CD4-positive, alpha-beta T cell (primary cell): Measurements from ENCODE around the gene B3GAT3. TPM values are rescaled to one million over a fixed set of nuclear protein-coding genes. Genes with fewer than 3 reads are reported as not detected.

ENCODE experiments used
- ATAC-seq: fragments of 200-7000 bp; cut with Tn5 transposase; one replicate; pipeline ENCODE4 v1.10.0; 2022; ENCODE audit warnings: mild to moderate bottlenecking; ENCODE audit not compliant: poor library complexity
- CTCF ChIA-PET: fragments of 350-600 bp; sonication (Branson Sonifier 250); formaldehyde crosslinking; loops from one replicate; lab custom pipeline; 2021; ENCODE audit warnings: antibody characterized with exemption, inconsistent platforms; lab: Charles Lee
- POLR2A ChIA-PET: fragments of 350-600 bp; sonication (Branson Sonifier 250); formaldehyde crosslinking; loops from one replicate; lab custom pipeline; 2021; ENCODE audit warnings: antibody characterized with exemption, inconsistent platforms; lab: Charles Lee
- DNase-seq, 14 experiments: peaks; one replicate each; pipeline ENCODE4 v3.0.0-alpha.2; 2013 to 2020; ENCODE audit warnings: mixed read lengths in 2 of 14
- H3K27ac ChIP-seq, 2 donors: one replicate each; pipeline versions ENCODE4 v1.5.1 to v1.7.0; 2013; ENCODE audit warnings: low read length in 2 of 2, low read depth in 1 of 2, mild to moderate bottlenecking in 1 of 2
- H3K27me3 ChIP-seq, 2 experiments: 1 replicate in 1 of 2; 2 replicates in 1 of 2; pipeline versions ENCODE4 v1.6.1 to v1.7.0; 2013; ENCODE audit warnings: low read length in 2 of 2, control low read depth in 1 of 2, mild to moderate bottlenecking in 1 of 2, moderate library complexity in 1 of 2; ENCODE audit not compliant: insufficient read depth in 2 of 2, control insufficient read depth in 1 of 2
- H3K36me3 ChIP-seq: one replicate; pipeline ENCODE4 v1.6.1; 2013; ENCODE audit warnings: low read length, control low read depth; ENCODE audit not compliant: insufficient read depth
- H3K4me1 ChIP-seq: one replicate; pipeline ENCODE4 v1.6.1; 2013; ENCODE audit warnings: low read length, control low read depth; ENCODE audit not compliant: insufficient read depth
- H3K4me3 ChIP-seq: one replicate; pipeline ENCODE4 v1.5.1; 2013; ENCODE audit warnings: mild to moderate bottlenecking, low read length, moderate library complexity
- H3K9me3 ChIP-seq, 2 experiments: 1 replicate in 1 of 2; 2 replicates in 1 of 2; pipeline versions ENCODE4 v1.6.1 to v1.7.0; 2013; ENCODE audit warnings: low read length in 2 of 2, mild to moderate bottlenecking in 2 of 2, control low read depth in 1 of 2, moderate library complexity in 1 of 2; ENCODE audit not compliant: control insufficient read depth in 1 of 2, insufficient read depth in 1 of 2
- H3K27ac Mint-ChIP-seq: one replicate; pipeline ENCODE4 v1.8.0; 2020; ENCODE audit warnings: mixed read lengths
- H3K27me3 Mint-ChIP-seq: one replicate; pipeline ENCODE4 v1.8.0; 2021; ENCODE audit warnings: mixed read lengths
- H3K36me3 Mint-ChIP-seq: one replicate; pipeline ENCODE4 v1.8.0; 2021; ENCODE audit warnings: low read depth, mixed read lengths
- H3K4me1 Mint-ChIP-seq: one replicate; pipeline ENCODE4 v1.8.0; 2021; ENCODE audit warnings: low read depth, mixed read lengths
- H3K4me3 Mint-ChIP-seq: one replicate; pipeline ENCODE4 v1.8.0; 2020; ENCODE audit warnings: mild to moderate bottlenecking, mixed read lengths
- H3K9me3 Mint-ChIP-seq: one replicate; pipeline ENCODE4 v1.8.0; 2020; ENCODE audit warnings: mixed read lengths
- intact Hi-C, 2 experiments: fragments of 100-400 bp; cut with DNase I in 1 of 2; cut with micrococcal nuclease in 1 of 2; formaldehyde crosslinking; loops; one replicate each; pipeline versions ENCODE4 v1.15.1 to v1.9.0; 2023 to 2025; cut with DNase I, micrococcal nuclease
- total RNA-seq, 174 experiments: library from RNA in 2 of 174; stranded (reverse) in 2 of 174; gene quantifications; one replicate each; pipeline ENCODE4 v1.2.3 and lab custom pipeline; 2021 to 2026
- TF ChIP-seq, protein P1 (sequence below): fragments of 200-600 bp; IDR thresholded peaks from one replicate; pipeline ENCODE4 v1.8.0; 2022; ENCODE audit warnings: antibody characterized with exemption, mild to moderate bottlenecking

B3GAT3 gene
- total RNA-seq, 2 experiments from 2014 or later = 47.2 to 49.5 TPM

DNA sequence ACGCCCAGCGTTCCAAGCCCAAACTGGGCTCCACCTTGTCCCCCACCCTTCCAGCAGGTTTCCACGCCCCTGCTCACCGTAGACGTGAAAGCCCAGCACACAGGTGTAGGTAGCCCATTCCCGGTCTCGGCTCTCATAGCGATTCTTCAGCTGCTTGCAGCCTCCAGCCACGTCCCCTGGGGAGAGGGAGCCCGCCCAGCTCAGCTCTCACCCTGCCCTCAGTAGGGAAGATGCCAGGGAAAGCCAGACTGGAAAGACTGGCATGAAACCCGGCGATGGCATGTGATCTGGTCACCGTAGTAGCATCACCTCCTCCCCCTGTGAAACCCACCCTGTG is 18.7 kb downstream of the B3GAT3 start:
- Histone ChIP-seq H3K9me3 (no peaks in the 10 kb centered on the region), H3K27me3 (no peaks in the 10 kb centered on the region), H3K27ac (no peak overlapping the region), H3K4me1 (peaks cover 39% of the 10 kb centered on the region), H3K36me3 (peaks cover 55% of the 10 kb centered on the region), H3K4me3 (no peak overlapping the region)
- H3K9me3 Mint-ChIP-seq = no peaks in the 10 kb centered on the region
- peak overlapping the region; percentile 35 for H3K27ac Mint-ChIP-seq
- TF ChIP-seq, protein P1, sequence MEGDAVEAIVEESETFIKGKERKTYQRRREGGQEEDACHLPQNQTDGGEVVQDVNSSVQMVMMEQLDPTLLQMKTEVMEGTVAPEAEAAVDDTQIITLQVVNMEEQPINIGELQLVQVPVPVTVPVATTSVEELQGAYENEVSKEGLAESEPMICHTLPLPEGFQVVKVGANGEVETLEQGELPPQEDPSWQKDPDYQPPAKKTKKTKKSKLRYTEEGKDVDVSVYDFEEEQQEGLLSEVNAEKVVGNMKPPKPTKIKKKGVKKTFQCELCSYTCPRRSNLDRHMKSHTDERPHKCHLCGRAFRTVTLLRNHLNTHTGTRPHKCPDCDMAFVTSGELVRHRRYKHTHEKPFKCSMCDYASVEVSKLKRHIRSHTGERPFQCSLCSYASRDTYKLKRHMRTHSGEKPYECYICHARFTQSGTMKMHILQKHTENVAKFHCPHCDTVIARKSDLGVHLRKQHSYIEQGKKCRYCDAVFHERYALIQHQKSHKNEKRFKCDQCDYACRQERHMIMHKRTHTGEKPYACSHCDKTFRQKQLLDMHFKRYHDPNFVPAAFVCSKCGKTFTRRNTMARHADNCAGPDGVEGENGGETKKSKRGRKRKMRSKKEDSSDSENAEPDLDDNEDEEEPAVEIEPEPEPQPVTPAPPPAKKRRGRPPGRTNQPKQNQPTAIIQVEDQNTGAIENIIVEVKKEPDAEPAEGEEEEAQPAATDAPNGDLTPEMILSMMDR = no peak
- H3K4me3 Mint-ChIP-seq = peak overlapping the region; percentile 88
- H3K4me1 Mint-ChIP-seq = peaks cover 57% of the 10 kb centered on the region
- no peaks in the 10 kb centered on the region for H3K27me3 Mint-ChIP-seq
- no peak for DNase-seq
- intact Hi-C loops = loop anchor here in 1 of 2 experiments (10.0 kb wide), 1 partner anchor 162 kb away; the partner anchor contains the start of gene POLR2G
- ChIA-PET POLR2A (interaction anchor here (0.7 to 2.8 kb wide), 3 partner anchors 9 to 184 kb away, joined by 3 to 12 read pairs (median 4); partner anchors contain the start of genes C11orf98, CSKMT and TMEM179B), CTCF (no interaction called here)
- ATAC-seq = no peak
- peaks cover 76% of the 10 kb centered on the region for H3K36me3 Mint-ChIP-seq

DNA sequence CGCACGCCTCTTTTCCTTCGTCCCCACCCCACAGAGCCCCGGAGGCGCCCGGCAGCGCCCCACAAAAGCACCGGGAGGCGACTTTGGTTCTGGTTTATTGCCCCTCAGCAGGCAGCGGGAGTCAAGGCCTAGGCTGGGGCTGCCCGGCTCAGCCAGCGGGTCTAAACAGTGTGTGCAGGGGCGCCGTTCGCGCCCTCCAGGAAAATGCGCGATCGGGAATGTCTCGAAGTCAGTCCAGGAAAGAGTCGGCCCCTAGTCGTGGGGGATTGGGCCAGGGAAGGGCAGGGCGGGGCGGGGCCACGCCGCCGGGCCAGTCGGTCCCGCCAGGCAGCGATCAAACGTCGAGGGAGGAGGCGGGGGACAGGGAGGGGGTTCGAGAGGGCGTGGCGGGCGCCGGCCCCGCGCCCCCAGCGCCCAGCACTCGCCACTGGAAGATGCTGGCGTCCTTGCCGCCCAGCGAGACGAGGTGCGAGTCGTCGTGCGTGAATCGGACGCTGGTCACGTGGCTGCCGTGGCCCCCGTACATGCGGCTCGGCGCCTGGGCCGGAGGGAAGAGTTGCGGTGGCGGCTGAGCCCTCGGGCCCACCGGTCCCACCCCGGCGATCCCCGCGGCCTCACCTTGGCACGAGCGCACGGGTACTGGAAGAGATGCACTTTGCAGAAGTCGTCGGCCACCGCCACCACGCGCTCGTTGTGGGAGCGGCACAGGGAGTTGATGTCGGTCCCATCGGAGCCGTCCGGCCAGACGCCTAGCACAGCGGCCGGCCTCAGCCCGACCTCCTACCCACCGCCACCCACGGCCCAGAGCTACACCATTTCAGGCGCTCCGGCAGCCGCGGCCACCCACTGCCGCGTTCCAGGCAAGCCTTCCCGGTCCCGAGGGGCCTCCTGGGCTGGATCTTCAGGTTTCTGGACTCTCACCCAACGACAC is 19.4 kb downstream of the B3GAT3 start:
- Mint-ChIP-seq H3K9me3 (no peaks in the 10 kb centered on the region), H3K4me1 (peaks cover 57% of the 10 kb centered on the region), H3K27ac (peak overlapping the region; percentile 93), H3K4me3 (peak overlapping the region; percentile 94), H3K36me3 (peaks cover 76% of the 10 kb centered on the region), H3K27me3 (no peaks in the 10 kb centered on the region)
- ATAC-seq (no peak), DNase-seq (peak in 6 of 14 experiments; percentile 25 to 66 (median 48))
- H3K27ac ChIP-seq = peak overlapping the region; percentile 29 to 38
- ChIA-PET POLR2A (interaction anchor here (0.6 to 4.1 kb wide), 28 partner anchors 10 to 253 kb away, joined by 3 to 177 read pairs (median 10); partner anchors contain the start of genes B3GAT3, C11orf98, CSKMT and EEF1G), CTCF (interaction anchor here (0.7 to 2.8 kb wide), 2 partner anchors 10 to 29 kb away, joined by 5 to 13 read pairs; partner anchors contain the start of genes EEF1G and TUT1)
- peaks cover 55% of the 10 kb centered on the region for H3K36me3 ChIP-seq
- no peaks in the 10 kb centered on the region for H3K27me3 ChIP-seq
- TF ChIP-seq, protein P1 = no peak
- no peaks in the 10 kb centered on the region for H3K9me3 ChIP-seq
- H3K4me3 ChIP-seq = peak overlapping the region; percentile 100
- H3K4me1 ChIP-seq = peaks cover 40% of the 10 kb centered on the region
- intact Hi-C loops = loop anchor here in 1 of 2 experiments (10.0 kb wide), 1 partner anchor 162 kb away; the partner anchor contains the start of gene POLR2G

DNA sequence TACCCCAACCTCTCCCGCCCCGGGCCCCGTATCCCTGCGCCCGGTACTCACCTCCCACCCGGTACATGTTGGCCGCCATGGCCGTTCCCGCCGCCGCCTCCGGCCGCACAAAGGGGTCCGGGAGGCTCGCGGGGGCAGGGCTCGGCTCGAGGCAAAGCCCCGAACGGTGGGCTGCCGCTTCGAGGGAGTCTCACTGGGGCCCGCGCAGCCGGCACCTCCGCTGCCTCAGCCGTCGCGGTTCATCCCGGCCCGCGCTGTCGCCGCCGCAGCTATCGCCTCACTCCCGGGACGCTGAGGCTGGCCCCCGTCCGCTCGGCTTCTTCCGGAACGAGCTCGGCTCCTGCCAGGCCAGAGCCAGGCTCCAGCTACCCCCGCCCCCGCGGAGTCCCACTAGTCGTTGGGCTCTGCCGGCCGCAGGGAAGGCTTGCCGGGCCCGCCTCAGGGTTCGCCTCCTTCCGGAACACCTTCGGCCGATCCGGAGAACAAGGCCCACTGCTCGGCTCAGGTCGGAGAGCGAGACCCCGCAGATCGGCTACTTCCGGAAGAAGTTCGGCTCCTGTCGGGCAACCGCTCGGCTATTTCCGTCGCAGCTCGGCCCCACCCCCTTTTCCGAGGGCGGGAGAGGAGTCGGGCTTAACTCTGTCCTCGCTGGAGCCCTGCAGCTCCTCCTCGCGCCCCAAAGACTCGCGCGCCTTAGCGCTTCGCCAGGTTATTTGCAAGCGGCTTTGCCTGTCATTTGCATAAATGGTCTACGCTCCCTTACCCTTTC is 20.2 kb downstream of the B3GAT3 start, which contains the start of gene MTA2:
MTA2 (minus strand) TSS at position 494 of the 769 bp plus-strand sequence; CDS start at position 79, 415 bp downstream.
- ATAC-seq = peak; percentile 79
- Histone ChIP-seq H3K9me3 (no peaks in the 10 kb centered on the region), H3K4me1 (peaks cover 46% of the 10 kb centered on the region), H3K36me3 (peaks cover 56% of the 10 kb centered on the region), H3K27me3 (no peaks in the 10 kb centered on the region), H3K4me3 (peak within 1 kb of the TSS; percentile 100), H3K27ac (peak within 1 kb of the TSS; percentile 85 to 94)
- Mint-ChIP-seq H3K27me3 (no peaks in the 10 kb centered on the region), H3K4me3 (peak within 1 kb of the TSS; percentile 94), H3K27ac (peak within 1 kb of the TSS; percentile 93), H3K4me1 (peaks cover 56% of the 10 kb centered on the region), H3K36me3 (peaks cover 80% of the 10 kb centered on the region), H3K9me3 (no peaks in the 10 kb centered on the region)
- TF ChIP-seq, protein P1 = no peak
- ChIA-PET CTCF (interaction anchor here (0.7 to 2.8 kb wide), 5 partner anchors 9 to 280 kb away, joined by 4 to 13 read pairs (median 5); partner anchors contain the start of genes EEF1G and TUT1), POLR2A (interaction anchor here (0.5 to 4.1 kb wide), 34 partner anchors 10 to 474 kb away, joined by 3 to 177 read pairs (median 6); partner anchors contain the start of genes B3GAT3, C11orf98, CSKMT and EEF1G)
- DNase-seq = peak; percentile 98 to 100 (median 99)
- intact Hi-C loops = loop anchor here (1.0 to 10.0 kb wide), 3 partner anchors 10 to 163 kb away; partner anchors contain the start of genes GANAB (in 1 of the 2), POLR2G (in 1 of the 2) and TUT1 (in 1 of the 2)
